HUES64 (cell line): ENCODE measurements around the gene SATB1.

ENCODE experiments used
- H3K27ac ChIP-seq: 2 replicates; pipeline ENCODE4 v1.7.0; 2013; ENCODE audit warnings: low read depth, low read length, inconsistent platforms
- H3K27me3 ChIP-seq: 2 replicates; pipeline ENCODE4 v1.6.1; 2013; ENCODE audit warnings: mild to moderate bottlenecking, low read length; ENCODE audit not compliant: insufficient read depth
- H3K36me3 ChIP-seq: 2 replicates; pipeline ENCODE4 v1.6.1; 2013; ENCODE audit warnings: mild to moderate bottlenecking, low read length; ENCODE audit not compliant: insufficient read depth
- H3K4me1 ChIP-seq: 2 replicates; pipeline ENCODE4 v1.6.1; 2013; ENCODE audit warnings: mild to moderate bottlenecking, low read length, moderate library complexity; ENCODE audit not compliant: insufficient read depth
- H3K4me3 ChIP-seq: 2 replicates; pipeline ENCODE4 v1.5.1; 2013; ENCODE audit warnings: mild to moderate bottlenecking, low read length, moderate library complexity
- H3K9ac ChIP-seq: 2 replicates; pipeline ENCODE4 v1.6.1; 2013; ENCODE audit warnings: mild to moderate bottlenecking, low read depth, low read length
- H3K9me3 ChIP-seq: 2 replicates; pipeline ENCODE4 v1.6.1; 2013; ENCODE audit warnings: low read depth, low read length; ENCODE audit not compliant: insufficient read depth
- WGBS: fragments of 150-250, 120-280 bp; methylation state at CpG from one replicate; pipeline ENCODE4 v1.1.7; 2013; ENCODE audit warnings: missing lambda C conversion rate; 5-methylcytosine and 5-hydroxymethylcytosine counted together

Gene SATB1

DNA sequence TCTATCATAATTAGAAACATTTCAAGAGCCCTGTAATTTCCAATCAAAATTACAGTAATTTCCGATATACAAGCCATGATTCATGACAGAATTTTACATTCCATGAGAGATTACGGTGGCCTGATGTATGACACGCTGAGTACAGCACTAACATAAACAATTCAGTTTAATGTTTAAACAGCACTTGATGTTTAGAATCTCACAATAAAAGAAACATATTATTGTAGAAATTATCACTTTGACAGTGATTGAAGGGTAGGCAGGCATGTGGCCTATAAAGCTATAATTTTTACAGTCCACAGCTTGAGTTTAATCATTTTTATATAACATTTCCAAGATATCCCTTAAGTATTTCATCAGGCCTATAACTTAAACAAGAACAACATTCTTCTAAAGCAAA lies 48.5 kb downstream of the SATB1 start:
- Histone ChIP-seq H3K9me3 (no peaks in the 10 kb centered on the region), H3K4me1 (peaks cover 29% of the 10 kb centered on the region), H3K27ac (no peak overlapping the region), H3K27me3 (no peaks in the 10 kb centered on the region), H3K4me3 (no peak overlapping the region), H3K36me3 (peaks cover 6% of the 10 kb centered on the region), H3K9ac (no peak overlapping the region)
- 97% methylated on average over 3 of the region's 3 CpGs for WGBS

DNA sequence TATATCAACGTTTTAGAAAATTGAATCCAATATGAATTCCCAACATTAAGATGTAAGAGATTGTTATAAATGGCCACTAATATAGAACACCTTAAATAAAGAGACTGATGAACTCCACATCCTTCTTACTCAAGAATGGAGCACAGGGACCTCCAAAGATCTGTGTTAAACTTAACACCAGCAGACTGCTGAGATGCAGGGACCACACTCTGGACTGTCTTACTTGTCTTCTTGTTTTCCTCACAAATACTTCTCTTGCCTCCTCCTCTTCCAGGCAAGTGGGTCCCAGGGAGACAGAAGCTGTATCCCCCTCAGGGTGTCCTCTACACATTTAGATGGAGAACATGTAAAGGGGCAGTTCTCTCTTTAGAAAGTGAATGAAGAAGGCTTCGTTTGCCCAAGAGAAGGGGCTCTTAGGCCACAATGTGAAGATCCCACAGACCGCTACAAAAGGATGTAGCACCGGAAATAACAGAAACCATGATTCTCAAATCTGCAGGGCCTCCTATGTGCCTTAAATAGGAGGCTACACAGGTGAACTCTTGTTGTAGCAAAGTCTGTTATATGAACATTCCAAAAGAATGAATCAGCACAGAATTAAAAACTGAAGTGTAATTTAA lies 52.2 kb downstream of the SATB1 start:
- Histone ChIP-seq H3K9ac (no peak overlapping the region), H3K36me3 (peaks cover 6% of the 10 kb centered on the region), H3K9me3 (no peaks in the 10 kb centered on the region), H3K4me3 (no peak overlapping the region), H3K27ac (no peak overlapping the region), H3K4me1 (peaks cover 12% of the 10 kb centered on the region; the same call in 1 of the 2 replicates), H3K27me3 (no peaks in the 10 kb centered on the region)
- 81% methylated on average over 3 of the region's 4 CpGs for WGBS

- Histone ChIP-seq H3K4me3 (no peak overlapping the region), H3K27ac (no peak overlapping the region), H3K9me3 (no peaks in the 10 kb centered on the region), H3K9ac (no peak overlapping the region), H3K36me3 (no peaks in the 10 kb centered on the region; the same call in 1 of the 2 replicates), H3K27me3 (no peaks in the 10 kb centered on the region), H3K4me1 (peaks cover 12% of the 10 kb centered on the region; the same call in 1 of the 2 replicates)
- 96% methylated on average over 7 of the region's 7 CpGs for WGBS
Measured at GRCh38 chr3:18370672-18371071, 54.5 kb downstream of the SATB1 start.

- Histone ChIP-seq H3K4me1 (peaks cover 18% of the 10 kb centered on the region; the same call in 1 of the 2 replicates), H3K9me3 (no peaks in the 10 kb centered on the region), H3K9ac (no peak overlapping the region), H3K27me3 (no peaks in the 10 kb centered on the region), H3K36me3 (no peaks in the 10 kb centered on the region), H3K27ac (no peak overlapping the region), H3K4me3 (no peak overlapping the region)
- 95% methylated on average over 13 of the region's 13 CpGs for WGBS
Measured at GRCh38 chr3:18369551-18370185, 55.5 kb downstream of the SATB1 start.

DNA sequence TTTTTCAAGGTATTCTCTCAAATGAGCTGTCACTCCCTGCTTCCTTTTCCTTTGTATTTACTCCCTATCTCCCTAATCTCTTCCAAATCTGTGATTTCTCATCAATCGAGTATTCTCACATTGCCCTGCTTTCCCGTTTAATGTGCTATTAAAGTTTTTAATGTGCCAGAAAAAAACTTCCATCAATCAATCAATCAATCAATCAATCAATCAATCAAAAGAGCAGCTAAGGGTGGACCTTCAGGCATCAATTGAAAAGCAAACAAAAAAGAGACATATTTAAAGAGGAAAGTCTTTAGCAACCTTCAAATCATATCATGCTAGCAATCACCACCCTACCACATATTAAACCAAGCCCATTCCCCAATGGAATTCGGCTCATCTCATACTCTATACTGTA lies 58.9 kb downstream of the SATB1 start:
- Histone ChIP-seq H3K27me3 (no peaks in the 10 kb centered on the region), H3K4me1 (peaks cover 21% of the 10 kb centered on the region; the same call in 1 of the 2 replicates), H3K36me3 (no peaks in the 10 kb centered on the region), H3K4me3 (no peak overlapping the region), H3K27ac (no peak overlapping the region), H3K9me3 (no peaks in the 10 kb centered on the region), H3K9ac (no peak overlapping the region)
- WGBS: 98% methylated on average over 2 of the region's 3 CpGs

DNA sequence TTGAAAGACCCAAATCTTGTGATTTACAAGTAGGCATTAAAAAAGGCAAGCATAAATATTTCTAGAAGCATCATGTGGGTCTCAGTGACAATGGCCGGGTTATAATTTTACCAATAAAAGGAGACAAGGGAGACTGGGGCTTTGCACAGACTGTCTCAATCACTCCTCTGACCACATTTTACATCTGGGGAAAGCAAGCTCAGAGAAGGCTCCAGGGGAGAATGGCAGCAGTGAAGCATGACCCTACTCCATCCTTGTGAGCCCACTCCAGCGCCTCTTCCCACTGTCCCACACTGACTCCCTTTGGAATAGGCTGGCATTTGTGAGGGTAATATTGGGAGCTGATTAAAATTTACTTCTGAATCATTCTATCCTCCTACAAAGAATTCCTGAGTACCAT lies 61.8 kb downstream of the SATB1 start:
- Histone ChIP-seq H3K9ac (no peak overlapping the region), H3K4me3 (no peak overlapping the region), H3K9me3 (no peaks in the 10 kb centered on the region), H3K36me3 (no peaks in the 10 kb centered on the region), H3K27ac (peak overlapping the region; percentile 22; the same call in 1 of the 2 replicates), H3K27me3 (no peaks in the 10 kb centered on the region), H3K4me1 (peaks cover 21% of the 10 kb centered on the region; the same call in 1 of the 2 replicates)
- WGBS: 100% methylated on average over 2 of the region's 2 CpGs

- no peaks in the 10 kb centered on the region for H3K36me3 ChIP-seq
- no peaks in the 10 kb centered on the region for H3K9me3 ChIP-seq
- no peak overlapping the region for H3K4me3 ChIP-seq
Measured at GRCh38 chr3:18357747-18358146, 67.4 kb downstream of the SATB1 start.

GRCh38 chr3:18355832-18356231 lies 69.3 kb downstream of the SATB1 start:
- Histone ChIP-seq H3K27me3 (no peaks in the 10 kb centered on the region), H3K4me3 (no peak overlapping the region), H3K27ac (peak overlapping the region; percentile 16; the same call in 1 of the 2 replicates), H3K36me3 (peaks cover 3% of the 10 kb centered on the region; the same call in 1 of the 2 replicates), H3K9ac (no peak overlapping the region), H3K9me3 (no peaks in the 10 kb centered on the region), H3K4me1 (peaks cover 46% of the 10 kb centered on the region)
- WGBS: 70% methylated on average over 2 of the region's 2 CpGs

More at GRCh38 chr3:18357747-18358146, 67.4 kb downstream of the SATB1 start:
- Histone ChIP-seq H3K27ac (no peak overlapping the region), H3K27me3 (no peaks in the 10 kb centered on the region), H3K4me1 (peaks cover 33% of the 10 kb centered on the region), H3K9ac (no peak overlapping the region)

DNA sequence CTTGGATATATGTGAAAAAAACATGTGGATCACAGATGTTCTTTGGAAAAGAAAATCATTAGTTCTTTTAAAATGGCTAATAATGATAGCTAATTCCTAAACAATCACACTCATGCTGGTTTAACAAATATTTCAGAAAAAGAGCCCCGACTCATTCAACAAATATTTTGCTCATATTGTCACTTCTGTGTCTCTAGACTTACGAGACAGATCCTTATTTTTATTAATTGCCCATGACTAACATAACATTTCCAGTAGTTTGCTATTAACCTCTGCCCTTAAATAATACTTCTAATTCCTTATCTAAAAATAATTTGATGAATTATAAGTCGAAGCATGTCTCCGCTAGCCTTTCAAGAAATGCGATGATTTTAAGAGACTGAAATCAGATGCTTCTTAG lies 70.4 kb downstream of the SATB1 start:
- no peak overlapping the region for H3K27ac ChIP-seq
- peaks cover 52% of the 10 kb centered on the region for H3K4me1 ChIP-seq
- H3K9ac ChIP-seq: no peak overlapping the region
- 91% methylated on average over 5 of the region's 5 CpGs for WGBS
- no peak overlapping the region for H3K4me3 ChIP-seq
- no peaks in the 10 kb centered on the region for H3K9me3 ChIP-seq
- H3K36me3 ChIP-seq: peaks cover 3% of the 10 kb centered on the region; the same call in 1 of the 2 replicates
- no peaks in the 10 kb centered on the region for H3K27me3 ChIP-seq

DNA sequence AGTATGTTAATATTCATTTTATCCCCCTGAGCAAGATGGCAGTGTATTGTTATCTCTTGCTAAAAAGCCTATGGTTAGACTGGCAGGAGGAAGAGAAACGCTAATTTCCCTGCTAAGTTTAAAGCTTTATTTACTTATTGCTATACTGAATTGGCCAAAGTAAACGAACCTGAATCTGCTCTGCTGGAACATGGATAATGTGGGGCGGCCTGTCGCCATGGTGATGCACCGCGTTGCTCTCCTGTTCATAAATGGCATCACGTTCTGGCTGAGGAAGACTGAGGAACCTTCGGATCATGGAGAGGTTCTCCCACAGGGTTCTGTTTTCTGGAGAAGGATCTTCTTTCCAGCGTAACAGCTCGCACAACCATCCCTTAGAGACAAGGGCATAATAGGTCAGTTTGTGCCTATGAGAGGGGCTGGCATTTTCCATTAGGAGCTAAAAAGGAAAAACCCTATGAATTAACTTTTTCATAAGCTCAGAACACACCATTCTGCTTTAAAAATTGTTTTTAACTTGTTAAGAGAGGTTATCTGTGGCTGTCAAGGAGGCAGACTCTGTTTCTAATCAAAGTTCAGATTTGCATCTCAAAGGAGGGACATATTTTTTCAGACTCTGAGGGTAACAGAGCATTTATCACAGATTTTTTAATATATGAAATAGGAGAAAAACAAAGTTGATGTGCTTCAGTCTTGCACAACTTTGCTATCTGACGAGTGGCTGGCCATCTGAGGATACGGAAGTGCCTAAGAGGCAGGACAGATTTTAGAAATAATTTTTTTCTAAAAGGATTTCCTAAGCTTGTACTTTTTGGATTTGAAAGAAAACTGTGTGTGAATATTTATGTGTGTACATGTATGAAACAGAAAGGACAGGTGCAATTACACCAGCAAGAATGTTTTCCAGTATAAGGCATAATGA lies 73.1 kb downstream of the SATB1 start:
- no peak overlapping the region for H3K4me3 ChIP-seq
- peaks cover 77% of the 10 kb centered on the region for H3K4me1 ChIP-seq
- peaks cover 9% of the 10 kb centered on the region; the same call in 1 of the 2 replicates for H3K36me3 ChIP-seq
- H3K9ac ChIP-seq: no peak overlapping the region
- no peak overlapping the region for H3K27ac ChIP-seq
- 93% methylated on average over 12 of the region's 12 CpGs for WGBS
- no peaks in the 10 kb centered on the region for H3K9me3 ChIP-seq
- no peaks in the 10 kb centered on the region for H3K27me3 ChIP-seq
